Measurements from ENCODE around the gene MVB12B. TPM values are rescaled to one million over a fixed set of nuclear protein-coding genes. Genes with fewer than 3 reads are reported as not detected.

The MVB12B gene
- total and polyA plus RNA-seq, 8 donors, result 19.9 to 25.3 (median 22.8) TPM

DNA sequence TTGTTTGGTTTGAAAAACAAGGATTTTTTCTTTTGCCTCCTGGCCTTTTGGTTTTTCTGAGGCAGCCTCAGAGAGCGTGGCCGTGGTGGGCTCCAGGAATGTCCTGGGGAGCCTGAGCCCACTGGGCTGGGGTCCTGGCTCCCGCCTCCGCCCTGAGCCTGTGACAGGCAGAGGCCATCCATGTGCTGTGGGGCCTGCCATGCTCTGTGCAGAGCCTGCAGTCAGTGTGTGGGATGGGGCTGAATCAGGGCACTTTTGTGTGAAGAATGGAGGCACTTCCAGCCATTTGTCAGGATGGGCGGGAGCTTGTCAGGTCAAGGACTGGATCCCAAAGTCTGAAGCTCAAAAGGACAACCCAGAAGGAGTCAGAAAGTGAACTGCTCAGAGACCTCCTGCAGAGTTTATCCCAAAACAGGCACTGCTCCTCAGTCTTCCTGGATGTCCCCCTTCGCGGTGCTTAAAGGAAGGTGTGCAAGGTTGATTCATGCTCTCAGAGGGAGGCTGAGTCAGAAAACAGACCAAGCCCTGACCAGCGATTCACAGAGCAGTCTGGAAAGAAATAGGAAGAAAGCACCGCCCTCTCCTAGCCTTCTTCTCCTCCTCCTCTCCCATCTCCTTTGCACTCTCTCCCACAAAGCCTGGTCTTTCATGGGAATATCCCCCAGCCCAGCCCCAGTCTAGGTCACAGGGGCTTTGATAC, 53.2 kb downstream of the MVB12B start:
- Histone ChIP-seq H3K9me3 (no peaks in the 10 kb centered on the region), H3K4me3 (no peak overlapping the region), H3K27ac (no peak overlapping the region), H3K4me1 (peaks cover 4 to 53% of the 10 kb centered on the region in 2 donors), H3K36me3 (peaks cover 0 to 10% of the 10 kb centered on the region in 2 donors), H3K27me3 (no peaks in the 10 kb centered on the region)
- intact Hi-C loops (cut with DNase I), result no loop called here
- ATAC-seq (peak; percentile 8), DNase-seq (no peak)
- TF ChIP-seq, protein P1, sequence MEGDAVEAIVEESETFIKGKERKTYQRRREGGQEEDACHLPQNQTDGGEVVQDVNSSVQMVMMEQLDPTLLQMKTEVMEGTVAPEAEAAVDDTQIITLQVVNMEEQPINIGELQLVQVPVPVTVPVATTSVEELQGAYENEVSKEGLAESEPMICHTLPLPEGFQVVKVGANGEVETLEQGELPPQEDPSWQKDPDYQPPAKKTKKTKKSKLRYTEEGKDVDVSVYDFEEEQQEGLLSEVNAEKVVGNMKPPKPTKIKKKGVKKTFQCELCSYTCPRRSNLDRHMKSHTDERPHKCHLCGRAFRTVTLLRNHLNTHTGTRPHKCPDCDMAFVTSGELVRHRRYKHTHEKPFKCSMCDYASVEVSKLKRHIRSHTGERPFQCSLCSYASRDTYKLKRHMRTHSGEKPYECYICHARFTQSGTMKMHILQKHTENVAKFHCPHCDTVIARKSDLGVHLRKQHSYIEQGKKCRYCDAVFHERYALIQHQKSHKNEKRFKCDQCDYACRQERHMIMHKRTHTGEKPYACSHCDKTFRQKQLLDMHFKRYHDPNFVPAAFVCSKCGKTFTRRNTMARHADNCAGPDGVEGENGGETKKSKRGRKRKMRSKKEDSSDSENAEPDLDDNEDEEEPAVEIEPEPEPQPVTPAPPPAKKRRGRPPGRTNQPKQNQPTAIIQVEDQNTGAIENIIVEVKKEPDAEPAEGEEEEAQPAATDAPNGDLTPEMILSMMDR (IDR thresholded peaks at IDR 0.05), result no peak

DNA sequence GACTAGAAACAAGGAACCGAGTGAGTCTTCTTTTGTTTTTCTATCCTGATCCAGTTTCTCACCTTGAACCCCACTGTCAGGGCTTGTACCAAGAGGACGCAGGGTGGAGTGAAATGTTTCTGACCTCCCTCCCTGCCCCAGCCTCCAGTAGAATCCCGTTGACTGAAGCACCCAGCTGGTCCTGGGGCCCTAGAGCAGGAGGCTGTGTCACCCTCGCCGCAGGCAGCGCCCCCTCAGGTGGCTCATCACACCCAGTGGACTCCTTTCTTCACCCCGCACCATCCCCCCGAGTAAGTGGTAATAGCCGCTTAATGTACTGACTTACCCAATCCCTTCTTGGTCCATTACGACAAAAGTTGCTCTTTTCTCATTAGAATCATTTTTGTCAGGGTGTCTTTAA, 53.8 kb downstream of the MVB12B start:
- H3K9me3 ChIP-seq, result no peaks in the 10 kb centered on the region
- no peaks in the 10 kb centered on the region for H3K27me3 ChIP-seq
- DNase-seq (no peak), ATAC-seq (no peak)
- TF ChIP-seq, protein P1 (IDR thresholded peaks at IDR 0.05), result no peak
- H3K36me3 ChIP-seq, result peaks cover 0 to 10% of the 10 kb centered on the region in 2 donors
- no peak overlapping the region for H3K4me3 ChIP-seq
- intact Hi-C loops (cut with DNase I), result no loop called here
- H3K27ac ChIP-seq, result no peak overlapping the region
- peaks cover 4 to 47% of the 10 kb centered on the region in 2 donors for H3K4me1 ChIP-seq

DNA sequence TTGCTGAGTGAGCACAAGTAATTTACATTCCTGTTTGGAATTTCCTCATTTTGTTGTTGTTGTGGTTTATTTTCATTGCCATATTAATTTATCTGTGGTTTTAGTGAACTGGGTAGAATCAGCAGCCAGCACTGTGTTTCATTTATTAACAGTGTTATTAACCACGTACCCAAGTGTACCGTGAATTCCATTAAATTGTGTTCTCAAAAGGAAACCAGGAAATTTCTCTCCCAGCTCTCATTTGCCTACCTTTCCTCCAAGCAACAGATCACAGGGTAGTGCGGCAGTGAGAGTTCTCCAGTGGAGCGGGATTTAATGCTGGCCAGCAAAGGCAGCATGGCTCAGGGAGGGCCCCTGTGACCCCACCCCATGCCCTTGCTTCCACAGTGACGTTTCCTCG, 54.6 kb downstream of the MVB12B start:
- H3K4me1 ChIP-seq, result peaks cover 4 to 39% of the 10 kb centered on the region in 2 donors
- H3K27ac ChIP-seq, result no peak overlapping the region
- peaks cover 0 to 10% of the 10 kb centered on the region in 2 donors for H3K36me3 ChIP-seq
- intact Hi-C loops (cut with DNase I), result no loop called here
- TF ChIP-seq, protein P1 (IDR thresholded peaks at IDR 0.05), result no peak
- no peak overlapping the region for H3K4me3 ChIP-seq
- ATAC-seq (no peak), DNase-seq (no peak)
- no peaks in the 10 kb centered on the region for H3K9me3 ChIP-seq
- no peaks in the 10 kb centered on the region for H3K27me3 ChIP-seq

DNA sequence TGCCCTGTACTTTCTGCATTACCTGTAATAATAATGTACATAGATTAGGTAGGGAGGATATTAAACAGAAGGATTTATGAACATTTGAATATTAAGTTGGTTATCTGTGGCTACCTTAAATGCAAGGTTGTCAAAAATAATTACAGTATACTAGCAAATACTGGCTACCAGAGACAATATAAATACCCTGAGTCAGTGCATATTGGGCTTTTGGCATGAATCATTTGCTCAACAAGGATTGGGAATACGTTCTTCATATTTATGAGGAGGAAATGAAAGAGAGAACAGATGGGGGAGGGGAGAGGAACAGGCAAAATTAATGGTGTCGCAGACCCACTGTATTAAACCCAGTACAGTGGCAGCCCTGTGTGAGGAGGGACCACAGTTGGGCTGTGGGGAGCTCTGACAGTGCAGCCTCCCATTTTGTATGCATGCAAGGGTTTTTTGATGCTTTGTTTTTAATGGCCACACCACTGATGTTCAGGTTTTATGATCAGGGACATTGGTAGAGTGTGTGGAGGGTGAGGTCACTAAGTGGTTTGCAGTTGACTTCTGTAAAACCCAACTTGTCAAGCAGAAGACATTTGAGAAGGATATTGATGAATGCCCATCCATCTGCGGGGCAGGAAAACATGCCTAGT, 56.9 kb downstream of the MVB12B start:
- Histone ChIP-seq H3K36me3 (peaks cover 0 to 17% of the 10 kb centered on the region in 2 donors), H3K9me3 (no peaks in the 10 kb centered on the region), H3K27ac (peak overlapping the region in 1 of 2 donors; percentile 13), H3K4me3 (no peak overlapping the region), H3K27me3 (no peaks in the 10 kb centered on the region), H3K4me1 (peaks cover 0 to 27% of the 10 kb centered on the region in 2 donors)
- TF ChIP-seq, protein P1 (IDR thresholded peaks at IDR 0.05), result no peak
- ATAC-seq (no peak), DNase-seq (no peak)
- intact Hi-C loops (cut with DNase I), result no loop called here

DNA sequence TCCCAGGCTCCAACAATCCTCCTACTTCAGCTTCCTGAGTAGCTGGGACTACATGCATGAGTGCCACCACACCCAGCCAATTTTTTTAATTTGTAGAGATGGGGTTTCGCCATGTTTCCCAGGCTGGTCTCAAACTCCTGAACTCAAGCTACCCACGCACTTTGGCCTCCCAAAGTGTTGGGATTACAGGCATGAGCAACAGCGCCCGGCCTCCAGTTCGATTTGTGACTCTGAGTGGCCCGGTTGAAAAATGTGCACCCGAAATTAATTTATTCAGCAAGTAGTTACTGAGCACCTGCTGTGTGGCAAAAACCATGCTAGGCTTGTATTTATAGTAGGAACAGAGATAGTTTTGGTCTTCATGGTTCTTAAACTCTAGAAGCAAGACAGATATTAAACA, 58.3 kb downstream of the MVB12B start:
- DNase-seq (no peak), ATAC-seq (no peak)
- Histone ChIP-seq H3K36me3 (peaks cover 0 to 17% of the 10 kb centered on the region in 2 donors), H3K4me1 (peaks cover 0 to 34% of the 10 kb centered on the region in 2 donors), H3K27me3 (no peaks in the 10 kb centered on the region), H3K4me3 (no peak overlapping the region), H3K9me3 (no peaks in the 10 kb centered on the region), H3K27ac (no peak overlapping the region)
- TF ChIP-seq, protein P1 (IDR thresholded peaks at IDR 0.05), result no peak
- intact Hi-C loops (cut with DNase I), result no loop called here

Measured in left lung (tissue), 10 donors.